GM11168 (cell line): ENCODE results near the gene CD109.
"Not testable (repeated sequence)": the region's sequence is repeated elsewhere in the genome, so short reads cannot be mapped to it uniquely, and the experiment has no call there.

Source experiments
- in situ Hi-C: fragments of 300-500 bp; cut with MboI; formaldehyde crosslinking; loops from one replicate; pipeline ENCODE4 v1.12.0; 2022; ENCODE audit warnings: low sequenced_read_pairs; ENCODE audit not compliant: unreplicated experiment

Gene CD109

DNA sequence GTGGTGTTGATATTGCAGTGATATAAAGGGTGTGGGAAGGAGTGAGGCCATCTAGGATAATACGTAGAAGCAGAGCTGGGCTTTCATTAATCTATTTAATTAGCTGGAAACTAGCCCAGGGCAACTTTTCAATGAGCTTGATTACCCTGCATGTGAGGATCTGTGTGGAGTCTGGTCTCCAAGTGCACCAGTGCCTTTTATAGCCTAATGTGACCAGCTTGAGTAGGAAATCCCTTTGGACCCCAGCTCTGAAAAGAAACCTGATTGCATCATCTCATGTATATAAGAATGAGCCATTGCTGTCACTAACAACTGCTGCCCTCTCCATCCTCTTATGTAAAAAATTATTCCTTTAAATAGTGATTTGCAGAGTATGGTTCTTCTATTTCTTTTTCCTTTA is 72.6 kb downstream of the CD109 start:
- in situ Hi-C loops = no loop called here

GRCh38 chr6:73769976-73770375 is 74.0 kb downstream of the CD109 start:
- in situ Hi-C loops = no loop called here

DNA sequence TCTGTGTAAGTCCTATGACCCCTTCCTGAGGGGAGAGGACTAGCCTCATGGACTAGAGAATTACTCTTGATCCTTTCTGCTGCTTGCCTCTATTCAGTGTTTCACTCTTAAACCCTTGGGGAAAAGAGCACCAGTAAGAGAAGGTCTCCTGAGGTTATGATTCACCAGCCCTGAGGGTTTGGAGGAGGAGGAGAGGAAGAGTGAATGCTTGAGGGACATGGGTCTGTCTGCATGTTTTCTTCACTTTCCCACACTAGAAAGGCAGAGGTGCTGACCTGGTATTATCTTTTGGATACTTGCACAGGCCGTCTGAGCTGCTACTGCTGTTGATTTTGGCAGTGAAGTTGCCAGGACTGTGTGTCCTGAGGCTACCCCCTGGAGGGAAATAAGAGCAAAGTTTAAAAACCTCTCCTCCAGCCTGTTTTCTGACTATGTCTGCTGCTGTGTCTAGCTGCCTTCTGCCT is 78.3 kb downstream of the CD109 start:
- in situ Hi-C loops = no loop called here

GRCh38 chr6:73779943-73780342 is 83.9 kb downstream of the CD109 start:
- in situ Hi-C loops = no loop called here

- in situ Hi-C loops = no loop called here
Observed at GRCh38 chr6:73782911-73783310, 86.9 kb downstream of the CD109 start.

- in situ Hi-C loops = no loop called here
Observed at GRCh38 chr6:73784726-73785505, 88.9 kb downstream of the CD109 start.

- in situ Hi-C loops = no loop called here
Observed at GRCh38 chr6:73790574-73790973, 94.6 kb downstream of the CD109 start.

GRCh38 chr6:73791336-73791735 is 95.3 kb downstream of the CD109 start:
- in situ Hi-C loops = no loop called here

- in situ Hi-C loops = no loop called here
Observed at GRCh38 chr6:73792738-73793137, 96.7 kb downstream of the CD109 start.

DNA sequence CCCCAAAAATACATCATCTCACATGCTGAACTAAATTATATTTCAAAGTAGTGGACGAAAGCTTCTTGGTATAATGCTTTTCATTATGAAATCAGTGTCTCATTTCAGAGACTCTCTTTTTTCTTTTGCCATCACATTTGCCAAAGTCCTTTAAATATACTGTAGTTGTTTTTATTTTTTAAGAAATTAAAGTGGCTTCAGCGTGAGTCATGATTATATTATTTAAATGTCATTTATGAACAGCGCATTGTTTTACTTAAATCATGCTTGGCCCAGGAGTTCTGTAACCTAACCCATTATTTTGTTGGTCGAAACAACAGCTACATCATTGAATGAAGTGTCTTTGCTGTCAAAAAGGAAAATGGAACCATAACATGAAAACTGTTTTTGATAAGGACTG is 100.9 kb downstream of the CD109 start:
- in situ Hi-C loops = no loop called here

DNA sequence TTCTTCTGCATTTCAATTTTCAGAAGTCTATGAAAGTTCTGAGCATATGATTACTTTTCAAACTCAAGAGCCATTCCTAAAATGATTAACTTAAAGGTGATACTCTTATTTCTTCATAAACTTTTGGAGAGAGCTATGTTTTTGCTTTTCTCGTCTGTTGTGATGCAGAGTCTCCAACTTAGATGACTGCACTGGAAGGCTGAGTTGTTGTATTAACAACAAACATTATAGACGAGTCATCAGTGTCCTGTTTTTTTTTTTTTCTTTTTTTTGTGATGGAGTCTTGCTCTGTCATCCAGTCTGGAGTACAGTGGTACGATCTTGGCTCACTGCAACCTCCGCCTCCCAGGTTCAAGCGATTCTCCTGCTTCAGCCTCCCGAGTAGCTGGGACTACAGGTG is 101.9 kb downstream of the CD109 start:
- in situ Hi-C loops = no loop called here

DNA sequence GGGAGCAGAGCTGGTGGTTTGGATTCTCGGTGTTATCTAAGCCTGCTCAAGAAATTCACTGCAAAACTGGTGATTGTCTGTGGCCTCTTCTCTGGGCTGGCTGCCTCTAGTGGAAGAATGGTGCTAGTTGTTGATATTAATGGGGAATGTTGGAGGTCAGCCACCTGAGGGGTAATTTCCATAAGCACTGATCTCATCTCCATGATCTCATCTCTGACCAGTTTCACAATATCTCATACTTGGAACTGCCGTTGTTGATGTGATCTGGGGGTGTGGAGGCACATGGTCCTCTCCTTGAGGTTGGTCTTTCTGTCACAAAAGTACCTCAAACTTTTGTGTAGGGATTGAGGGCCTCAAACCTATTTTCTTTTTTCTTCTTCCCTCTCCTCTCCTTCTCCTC is 102.6 kb downstream of the CD109 start:
- in situ Hi-C loops = no loop called here

DNA sequence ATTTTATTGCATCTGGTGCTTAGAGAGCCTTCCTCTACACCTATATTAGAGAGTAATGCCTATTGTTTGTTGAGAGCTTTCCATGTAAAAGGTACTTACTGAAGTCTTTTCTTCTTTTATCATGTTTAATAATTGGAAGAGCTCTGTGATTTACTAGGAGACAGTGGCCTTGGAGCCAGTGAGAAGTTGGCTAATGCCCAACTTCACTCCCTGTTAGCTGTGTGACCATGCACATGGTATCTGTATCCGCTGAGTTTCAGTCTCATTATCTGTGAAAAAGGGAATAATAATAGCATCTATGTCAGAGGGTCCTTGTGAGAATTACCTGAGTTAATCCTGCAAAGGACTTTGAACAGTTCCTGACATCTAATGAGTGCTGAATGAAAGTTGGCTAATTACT is 105.0 kb downstream of the CD109 start:
- in situ Hi-C loops = no loop called here

GRCh38 chr6:73801652-73802268 is 105.8 kb downstream of the CD109 start:
- in situ Hi-C loops = no loop called here

GRCh38 chr6:73802366-73802765 is 106.4 kb downstream of the CD109 start:
- in situ Hi-C loops = no loop called here

DNA sequence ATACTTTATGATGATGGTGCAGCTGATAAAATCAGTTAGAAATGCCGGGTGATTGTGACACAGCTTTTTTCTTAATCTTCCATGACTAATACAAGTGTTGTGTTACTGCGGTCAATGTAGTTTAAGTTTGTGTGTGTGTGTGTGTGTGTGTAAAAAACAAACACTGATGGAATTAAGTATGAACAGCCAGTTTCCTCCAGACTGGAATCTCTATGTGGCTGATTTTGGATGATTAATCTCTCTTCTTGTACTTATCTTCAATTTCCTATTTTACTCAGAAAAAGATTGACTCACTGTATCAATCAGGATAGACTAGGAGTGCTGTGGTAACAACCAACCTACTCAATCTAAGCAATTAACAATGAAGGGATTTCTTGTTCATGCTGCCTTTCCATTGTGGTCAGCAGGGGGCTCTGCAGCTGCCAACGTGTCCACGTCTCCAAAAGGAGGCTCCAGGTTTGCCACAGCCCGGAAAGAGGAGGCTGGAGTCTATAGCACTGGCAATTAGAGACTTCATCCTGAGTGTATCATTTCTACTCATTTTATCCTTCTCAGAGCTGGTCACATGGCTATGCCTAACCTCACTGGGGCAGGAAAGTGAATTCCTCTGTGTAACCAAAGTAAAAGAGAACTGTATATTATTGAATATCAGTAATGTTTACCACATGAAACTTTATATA is 107.7 kb downstream of the CD109 start:
- in situ Hi-C loops = no loop called here

GRCh38 chr6:73805221-73805620 is 109.2 kb downstream of the CD109 start:
- in situ Hi-C loops = not testable (repeated sequence)

GRCh38 chr6:73805982-73806381 is 110.0 kb downstream of the CD109 start:
- in situ Hi-C loops = not testable (repeated sequence)

- in situ Hi-C loops = no loop called here
Observed at GRCh38 chr6:73811706-73812105, 115.7 kb downstream of the CD109 start.

- in situ Hi-C loops = no loop called here
Observed at GRCh38 chr6:73817253-73817652, 121.2 kb downstream of the CD109 start.

DNA sequence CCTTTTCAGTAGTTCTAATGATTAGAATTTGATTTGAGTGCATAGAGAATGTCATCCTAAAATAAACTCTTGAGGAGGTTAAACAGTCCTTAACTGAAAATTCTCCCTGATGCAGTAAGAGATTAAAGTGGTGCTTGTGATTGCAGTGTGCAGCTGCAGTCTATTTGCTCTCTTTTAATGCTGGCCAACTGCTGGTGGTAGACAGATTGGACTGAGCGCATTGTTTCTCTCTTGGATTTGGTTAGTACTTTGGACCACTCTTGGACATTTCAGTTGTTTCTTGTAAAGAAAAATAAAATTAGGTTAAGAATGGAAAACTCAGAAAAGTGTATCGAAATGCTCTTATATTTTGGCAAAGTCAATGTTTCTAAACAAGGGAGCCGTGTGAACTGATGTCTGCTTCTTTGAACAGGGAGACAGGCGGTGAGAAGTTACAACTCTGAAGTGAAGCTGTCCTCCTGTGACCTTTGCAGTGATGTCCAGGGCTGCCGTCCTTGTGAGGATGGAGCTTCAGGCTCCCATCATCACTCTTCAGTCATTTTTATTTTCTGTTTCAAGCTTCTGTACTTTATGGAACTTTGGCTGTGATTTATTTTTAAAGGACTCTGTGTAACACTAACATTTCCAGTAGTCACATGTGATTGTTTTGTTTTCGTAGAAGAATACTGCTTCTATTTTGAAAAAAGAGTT is 127.2 kb downstream of the CD109 start:
- in situ Hi-C loops = no loop called here
